OCI-LY7 (cell line): Measurements from ENCODE around the gene CTNNA3.

ENCODE experiments used
- CTCF ChIP-seq: fragments of 200-600 bp; sonication (generic); conservative IDR thresholded peaks from 2 replicates; pipeline ENCODE4 v1.5.1; 2014; ENCODE audit warnings: mild to moderate bottlenecking, antibody characterized with exemption, low read length, moderate library complexity, mixed read lengths
- EZH2phosphoT487 ChIP-seq: fragments of 200-600 bp; sonication (generic); IDR thresholded peaks from 2 replicates; pipeline ENCODE4 v1.6.1; 2018; ENCODE audit warnings: low read depth, borderline replicate concordance, mild to moderate bottlenecking, mixed run types, antibody characterized with exemption, low read length, moderate library complexity, mixed read lengths

DNA sequence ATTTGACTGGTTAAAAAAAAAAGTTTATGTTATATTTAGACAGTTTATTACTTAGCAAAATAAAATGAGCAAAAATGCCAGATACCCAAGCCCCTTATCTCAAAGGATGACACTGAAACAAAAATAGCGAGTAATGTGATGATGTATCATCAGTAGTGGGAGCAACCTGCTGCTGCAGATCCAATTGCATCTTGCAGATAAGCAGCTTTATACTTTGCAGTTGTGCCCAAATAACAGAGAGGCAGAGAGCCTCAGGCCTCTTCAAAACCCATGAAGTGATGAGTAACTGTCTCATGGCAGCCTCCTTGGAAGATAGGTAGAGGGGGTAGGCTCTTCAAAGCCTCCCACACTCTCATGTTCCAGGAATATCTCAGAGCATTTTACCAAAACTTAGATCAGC is 1238.4 kb downstream of the CTNNA3 start:
- no peak for TF ChIP-seq CTCF
- TF ChIP-seq EZH2phosphoT487 = no peak
